ENCODE data around the gene LSM14B.
A peak's percentile ranks its signal among the peaks of the same experiment; 100 is the strongest.

The LSM14B gene

GRCh38 chr20:62133051-62133845 lies 11.0 kb downstream of the LSM14B start:
- no peak for DNase-seq

- no peak for DNase-seq
These were observed 11.6 kb downstream of the LSM14B start for GRCh38 chr20:62133864-62134263.

GRCh38 chr20:62134735-62135231 lies 12.5 kb downstream of the LSM14B start:
- DNase-seq, result no peak

GRCh38 chr20:62135573-62136266 lies 13.4 kb downstream of the LSM14B start:
- no peak for DNase-seq

GRCh38 chr20:62136283-62137091 lies 14.2 kb downstream of the LSM14B start:
- DNase-seq, result peak; percentile 60

GRCh38 chr20:62137092-62137384 lies 14.8 kb downstream of the LSM14B start:
- DNase-seq, result no peak

- no peak for DNase-seq
These were observed 15.4 kb downstream of the LSM14B start for GRCh38 chr20:62137478-62138203.

GRCh38 chr20:62138204-62138543 lies 15.9 kb downstream of the LSM14B start:
- DNase-seq, result no peak

- DNase-seq, result no peak
These were observed 16.6 kb downstream of the LSM14B start for GRCh38 chr20:62138912-62139311.

GRCh38 chr20:62139636-62140035 lies 17.4 kb downstream of the LSM14B start:
- no peak for DNase-seq

- no peak for DNase-seq
These were observed 18.7 kb downstream of the LSM14B start for GRCh38 chr20:62141043-62141396.

GRCh38 chr20:62141397-62142251 lies 19.3 kb downstream of the LSM14B start:
- DNase-seq, result no peak

GRCh38 chr20:62142252-62143080 lies 20.2 kb downstream of the LSM14B start:
- peak; percentile 15 for DNase-seq

- peak; percentile 80 for DNase-seq
These were observed 21.0 kb downstream of the LSM14B start, which contains the start of the genes PSMA7 and SS18L1 for GRCh38 chr20:62143081-62143956. Gene PSMA7 (minus strand): TSS chr20:62143394. CDS start chr20:62143303, 91 bp downstream. Gene SS18L1 (plus strand): TSS chr20:62143769. CDS start chr20:62143821, 52 bp downstream.

GRCh38 chr20:62143957-62144825 lies 21.9 kb downstream of the LSM14B start:
- peak; percentile 25 for DNase-seq

- no peak for DNase-seq
These were observed 23.4 kb downstream of the LSM14B start for GRCh38 chr20:62145688-62146018.

- DNase-seq, result no peak
These were observed 23.9 kb downstream of the LSM14B start for GRCh38 chr20:62146019-62146755.

- DNase-seq, result no peak
These were observed 24.9 kb downstream of the LSM14B start for GRCh38 chr20:62147125-62147524.

Measured in activated effector memory CD4-positive, alpha-beta T cell treated with Interleukin-2 at 50 U/mL for 16 hours (primary cell).